Large intestine (tissue), 3 donors: Measurements from ENCODE around the gene PRKAR2B. TPM values are rescaled to one million over a fixed set of nuclear protein-coding genes. Genes with fewer than 3 reads are reported as not detected.
"Not testable (repeated sequence)": the region's sequence is repeated elsewhere in the genome, so short reads cannot be mapped to it uniquely, and the experiment has no call there.

Source experiments
- DNase-seq, 2 donors: peaks; one replicate each; pipeline versions ENCODE4 v3.0.0 to v3.0.0-alpha.2; 2013
- H3K27ac ChIP-seq: one replicate; pipeline ENCODE4 v1.5.1; 2013; ENCODE audit warnings: low read length
- H3K27me3 ChIP-seq: 2 replicates; pipeline ENCODE4 v1.6.1; 2013; ENCODE audit warnings: low read length; ENCODE audit not compliant: control insufficient read depth, insufficient read depth
- H3K36me3 ChIP-seq: 2 replicates; pipeline ENCODE4 v1.6.1; 2013; ENCODE audit warnings: low read length; ENCODE audit not compliant: control insufficient read depth, insufficient read depth
- H3K4me1 ChIP-seq: one replicate; pipeline ENCODE4 v1.6.1; 2013; ENCODE audit warnings: low read length; ENCODE audit not compliant: control insufficient read depth, insufficient read depth
- H3K4me3 ChIP-seq: one replicate; pipeline ENCODE4 v1.5.1; 2013; ENCODE audit warnings: low read length
- H3K9me3 ChIP-seq: one replicate; pipeline ENCODE4 v1.6.1; 2013; ENCODE audit warnings: mild to moderate bottlenecking, low read depth, low read length, moderate library complexity; ENCODE audit not compliant: control insufficient read depth
- WGBS: methylation state at CpG from one replicate; pipeline ENCODE4 v1.1.5; 2013; ENCODE audit warnings: low lambda C conversion rate; ENCODE audit not compliant: insufficient coverage; 5-methylcytosine and 5-hydroxymethylcytosine counted together
- polyA plus RNA-seq: library from polyadenylated mRNA; unstranded; fragments of 120-200 nt; gene quantifications from one replicate; pipeline ENCODE4 v1.2.1, GENCODE V29; 2013

Gene PRKAR2B
- polyA plus RNA-seq, 1 donor, result 16.3 TPM

DNA sequence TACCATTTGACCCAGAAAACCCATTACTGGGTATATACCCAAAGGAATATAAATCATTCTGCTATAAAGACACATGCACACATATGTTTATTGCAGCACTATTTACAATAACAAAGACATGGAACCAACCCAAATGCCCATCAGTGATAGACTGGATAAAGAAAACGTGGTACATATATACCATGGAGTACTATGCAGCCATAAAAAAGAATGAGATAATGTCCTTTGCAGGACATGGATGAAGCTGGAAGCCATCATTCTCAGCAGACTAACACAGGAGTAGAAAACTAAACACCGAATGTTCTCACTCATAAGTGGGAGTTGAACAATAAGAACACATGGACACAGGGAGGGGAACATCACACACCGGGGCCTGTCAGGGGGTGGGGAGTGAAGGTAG is 111.2 kb downstream of the PRKAR2B start:
- H3K36me3 ChIP-seq, H3K9me3 ChIP-seq, H3K4me1 ChIP-seq, H3K27me3 ChIP-seq, H3K27ac ChIP-seq, DNase-seq, H3K4me3 ChIP-seq: not testable (repeated sequence)
- WGBS, result no CpG with 5 or more reads among the region's 3 CpGs

DNA sequence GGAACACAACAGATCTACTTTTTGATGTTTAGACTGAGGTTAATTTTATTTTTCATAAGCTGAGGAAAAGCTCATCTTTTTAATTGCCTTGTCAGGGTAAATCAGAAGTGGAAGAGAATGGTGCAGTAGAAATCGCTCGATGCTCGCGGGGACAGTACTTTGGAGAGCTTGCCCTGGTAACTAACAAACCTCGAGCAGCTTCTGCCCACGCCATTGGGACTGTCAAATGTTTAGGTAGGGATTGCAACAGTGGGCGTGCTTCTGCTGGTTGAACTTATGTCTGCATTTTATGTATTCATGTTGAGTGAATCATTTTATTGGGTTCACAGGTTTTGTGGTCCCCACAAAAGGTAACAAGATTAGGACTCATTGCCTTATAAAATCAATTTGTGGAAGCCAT is 112.6 kb downstream of the PRKAR2B start:
- whole genome bisulfite sequencing, result no CpG with 5 or more reads among the region's 7 CpGs
- no peak for DNase-seq
- H3K4me3 ChIP-seq, result no peak overlapping the region
- no peaks in the 10 kb centered on the region for H3K9me3 ChIP-seq
- no peak overlapping the region for H3K27ac ChIP-seq
- H3K36me3 ChIP-seq, result no peaks in the 10 kb centered on the region
- H3K4me1 ChIP-seq, result no peaks in the 10 kb centered on the region
- no peaks in the 10 kb centered on the region for H3K27me3 ChIP-seq

DNA sequence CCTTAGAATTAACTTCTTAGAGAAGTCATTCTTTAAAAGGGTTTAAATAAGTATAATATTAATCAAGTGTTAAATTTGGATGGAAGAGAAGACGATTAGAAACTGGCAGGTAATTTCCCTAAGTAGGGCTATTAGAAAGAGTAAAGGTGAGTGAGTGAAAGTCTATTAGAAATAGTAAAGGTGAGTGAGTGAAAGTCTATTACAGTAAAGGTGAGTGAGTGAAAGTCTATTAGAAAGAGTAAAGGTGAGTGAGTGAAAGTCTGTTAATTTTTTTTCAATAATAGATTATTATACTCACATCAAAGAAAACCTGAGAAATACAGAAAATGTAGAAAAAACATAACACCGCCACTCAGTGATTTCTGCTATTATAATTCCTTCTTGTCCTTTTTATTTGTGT is 113.5 kb downstream of the PRKAR2B start:
- H3K4me1 ChIP-seq, result no peaks in the 10 kb centered on the region
- 94% methylated on average over 2 of the region's 2 CpGs for WGBS
- no peaks in the 10 kb centered on the region for H3K9me3 ChIP-seq

DNA sequence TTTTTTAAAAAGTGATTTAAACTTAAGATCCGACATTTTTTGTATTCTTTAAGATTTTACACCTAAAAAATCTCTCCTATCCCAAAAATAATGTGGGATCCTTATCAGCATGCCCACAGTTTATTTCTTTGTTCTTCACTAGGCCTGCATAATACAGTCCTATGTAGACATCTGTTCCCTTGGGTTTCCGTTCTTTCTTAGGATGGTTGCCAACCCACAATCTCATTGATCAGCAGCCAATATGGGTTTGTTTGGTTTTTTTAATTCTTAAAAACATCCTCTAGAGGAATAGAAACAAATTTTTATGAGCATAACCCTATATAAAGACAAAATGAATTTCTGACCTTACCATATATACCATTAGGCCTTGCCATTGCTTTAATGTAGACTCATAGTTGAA is 115.9 kb downstream of the PRKAR2B start:
- Histone ChIP-seq H3K27ac (no peak overlapping the region), H3K4me3 (no peak overlapping the region), H3K4me1 (no peaks in the 10 kb centered on the region), H3K27me3 (no peaks in the 10 kb centered on the region), H3K36me3 (no peaks in the 10 kb centered on the region), H3K9me3 (no peaks in the 10 kb centered on the region)
- DNase-seq, result no peak
- 100% methylated on average over 1 of the region's 2 CpGs for WGBS

More for the DNA sequence above, 113.5 kb downstream of the PRKAR2B start:
- no peaks in the 10 kb centered on the region for H3K27me3 ChIP-seq
- no peak overlapping the region for H3K27ac ChIP-seq
- H3K36me3 ChIP-seq, result no peaks in the 10 kb centered on the region
- DNase-seq, result no peak
- H3K4me3 ChIP-seq, result no peak overlapping the region

DNA sequence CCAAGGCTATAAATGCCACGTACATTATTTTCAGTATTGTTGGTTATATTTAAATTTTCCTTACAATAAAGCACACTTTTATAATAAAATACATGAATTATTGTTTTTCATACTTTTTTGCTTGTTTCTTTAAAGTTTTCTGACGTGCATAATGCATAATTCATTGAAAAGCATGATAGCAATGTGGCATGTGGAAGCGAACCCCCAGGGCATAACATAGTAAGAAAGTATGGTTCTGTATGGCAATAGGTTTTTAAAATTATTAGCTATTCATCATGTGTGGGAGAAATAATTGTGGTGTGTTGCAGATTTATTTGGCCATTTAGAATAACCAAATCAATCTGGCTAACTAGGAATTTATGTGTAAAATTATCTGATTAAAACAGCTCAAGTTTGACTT is 116.9 kb downstream of the PRKAR2B start:
- H3K36me3 ChIP-seq, result no peaks in the 10 kb centered on the region
- peaks cover 2% of the 10 kb centered on the region for H3K4me1 ChIP-seq
- WGBS, result 54% methylated on average over 2 of the region's 3 CpGs
- no peak overlapping the region for H3K27ac ChIP-seq
- H3K4me3 ChIP-seq, result no peak overlapping the region
- H3K27me3 ChIP-seq, result no peaks in the 10 kb centered on the region
- no peaks in the 10 kb centered on the region for H3K9me3 ChIP-seq
- no peak for DNase-seq

DNA sequence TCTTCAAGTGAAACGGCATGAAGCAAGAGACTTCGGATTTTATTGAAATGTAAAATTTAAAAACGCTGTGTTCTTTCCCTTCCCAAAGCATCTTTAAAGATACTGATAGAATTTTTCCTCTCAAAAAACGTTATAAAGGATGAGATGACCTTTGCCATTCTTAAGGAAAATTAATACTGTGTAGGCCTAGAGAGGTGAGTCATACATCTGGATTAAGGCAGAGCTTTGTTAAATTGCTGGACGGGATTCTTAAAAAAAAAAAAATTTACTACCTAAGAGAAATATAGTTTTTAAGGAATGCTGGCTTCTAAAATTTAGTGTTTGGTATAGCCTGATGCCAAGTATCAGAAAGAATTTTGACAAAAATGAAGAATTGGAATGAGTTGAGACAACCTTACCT is 118.0 kb downstream of the PRKAR2B start:
- no peak for DNase-seq
- Histone ChIP-seq H3K9me3 (no peaks in the 10 kb centered on the region), H3K27ac (no peak overlapping the region), H3K4me1 (peaks cover 2% of the 10 kb centered on the region), H3K4me3 (no peak overlapping the region), H3K27me3 (no peaks in the 10 kb centered on the region), H3K36me3 (no peaks in the 10 kb centered on the region)
- WGBS, result 100% methylated on average over 3 of the region's 5 CpGs

DNA sequence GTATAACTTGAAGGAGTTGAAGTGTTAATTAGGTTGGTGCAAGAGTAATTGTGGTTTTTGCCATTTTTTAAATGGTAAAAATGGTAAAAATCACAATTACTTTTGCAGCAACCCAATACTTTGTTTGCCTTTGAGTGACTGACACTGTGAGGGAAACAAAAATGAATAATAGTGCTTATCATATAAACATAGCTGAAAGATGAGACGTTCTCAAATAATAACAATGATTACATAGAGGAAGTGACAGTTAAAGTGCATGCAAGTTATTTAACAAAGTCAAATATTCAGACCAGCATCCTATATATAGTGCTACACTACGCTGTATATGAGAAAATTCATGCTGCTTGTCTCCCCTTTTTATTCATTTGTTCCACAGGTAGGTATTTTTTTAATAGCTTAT is 119.6 kb downstream of the PRKAR2B start:
- H3K27me3 ChIP-seq, result no peaks in the 10 kb centered on the region
- no peaks in the 10 kb centered on the region for H3K36me3 ChIP-seq
- H3K27ac ChIP-seq, result no peak overlapping the region
- DNase-seq, result no peak
- H3K9me3 ChIP-seq, result no peaks in the 10 kb centered on the region
- peaks cover 2% of the 10 kb centered on the region for H3K4me1 ChIP-seq
- H3K4me3 ChIP-seq, result no peak overlapping the region
- 70% methylated on average over 2 of the region's 2 CpGs for WGBS

DNA sequence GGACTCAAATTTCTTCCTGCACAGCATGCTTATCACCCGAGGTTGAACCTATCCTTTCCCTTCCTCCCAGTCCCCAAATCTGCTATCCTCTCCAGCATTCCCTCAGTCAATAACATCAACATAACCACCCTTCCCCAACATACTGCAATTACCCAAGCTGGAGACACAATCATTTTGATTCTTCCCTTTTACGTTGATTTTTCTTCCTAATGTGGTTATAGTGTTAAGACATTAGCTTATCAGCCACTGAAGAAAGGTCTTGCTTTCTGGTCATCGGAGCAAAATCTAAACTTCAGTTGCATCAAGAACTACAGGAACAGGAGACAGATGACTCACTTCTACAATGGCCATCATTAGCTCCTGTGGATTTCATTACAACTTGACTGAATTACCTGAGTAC is 120.8 kb downstream of the PRKAR2B start:
- WGBS, result 33% methylated on average over 2 of the region's 3 CpGs
- no peak for DNase-seq
- Histone ChIP-seq H3K36me3 (no peaks in the 10 kb centered on the region), H3K27me3 (no peaks in the 10 kb centered on the region), H3K27ac (peak overlapping the region; percentile 68), H3K4me3 (no peak overlapping the region), H3K9me3 (no peaks in the 10 kb centered on the region), H3K4me1 (peaks cover 2% of the 10 kb centered on the region)

DNA sequence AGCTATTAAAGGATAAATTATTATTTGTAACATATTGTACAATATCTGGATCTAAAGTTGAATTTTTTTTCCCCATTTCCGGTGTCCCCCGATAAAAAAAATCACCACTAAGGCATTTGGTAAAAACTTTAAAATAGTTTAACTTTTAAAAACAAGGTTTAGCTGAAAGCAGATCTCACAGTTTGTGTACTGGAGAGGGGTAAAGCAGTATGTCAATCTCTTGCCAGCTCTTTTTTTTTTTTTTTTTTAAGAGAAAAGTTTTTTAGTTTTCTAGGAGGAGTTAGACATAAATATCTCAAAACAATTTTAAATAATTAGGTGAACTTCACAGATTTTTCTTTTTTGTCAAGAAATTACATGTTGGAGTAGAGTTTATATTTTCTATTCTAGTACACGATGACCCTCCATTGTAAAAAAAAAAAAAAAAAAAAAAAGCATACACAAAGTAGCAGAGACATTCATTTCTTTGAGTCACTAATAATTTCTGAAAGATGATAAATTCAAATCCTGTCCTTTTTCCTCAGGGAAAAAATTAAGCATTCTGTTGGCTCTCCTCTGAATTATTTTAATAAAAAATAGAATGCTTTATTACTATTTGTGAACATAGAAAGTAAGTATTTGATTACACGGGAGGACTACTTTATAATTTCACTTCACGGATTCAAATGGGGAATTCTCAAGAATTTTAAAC is 122.4 kb downstream of the PRKAR2B start:
- Histone ChIP-seq H3K4me1 (peaks cover 5% of the 10 kb centered on the region), H3K27ac (peak overlapping the region; percentile 98), H3K36me3 (peaks cover 5% of the 10 kb centered on the region), H3K4me3 (peak overlapping the region; percentile 60), H3K9me3 (no peaks in the 10 kb centered on the region), H3K27me3 (no peaks in the 10 kb centered on the region)
- DNase-seq, result no peak
- WGBS, result 61% methylated on average over 3 of the region's 5 CpGs

DNA sequence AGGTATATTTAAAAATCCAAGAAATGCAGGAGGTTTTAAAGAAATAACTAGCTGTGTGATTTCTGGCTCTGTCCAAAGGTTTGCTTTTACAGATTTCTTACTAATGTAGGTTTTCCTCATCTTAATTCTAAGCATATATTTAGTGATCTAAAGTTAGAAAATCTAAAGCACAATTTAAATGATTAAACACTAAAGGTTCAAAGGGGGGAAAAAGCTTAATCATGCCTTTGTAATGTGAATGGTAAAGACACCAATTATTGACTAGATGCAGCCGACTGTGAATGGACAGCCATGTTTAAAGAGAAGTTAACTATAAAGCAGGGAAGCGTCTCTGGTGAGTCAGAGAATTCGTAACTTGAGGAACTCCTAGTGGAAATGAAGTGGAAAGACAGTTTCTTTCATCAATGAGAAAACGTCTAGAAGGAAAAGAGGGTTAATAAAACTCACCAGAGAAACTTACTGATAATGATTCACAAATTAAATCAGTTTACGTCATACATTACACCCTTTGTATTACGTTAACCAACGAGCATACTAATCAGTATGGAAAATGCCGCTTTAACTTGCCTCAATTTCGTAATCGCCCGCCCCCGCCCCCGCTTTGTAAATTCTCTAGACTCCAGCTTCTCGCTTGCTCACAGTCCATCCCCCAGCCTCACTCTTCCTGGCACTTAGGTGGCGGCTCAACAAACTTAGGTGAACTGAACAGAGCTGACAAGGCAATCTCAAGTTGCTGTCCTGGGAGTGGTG is 123.2 kb downstream of the PRKAR2B start:
- Histone ChIP-seq H3K4me1 (peaks cover 5% of the 10 kb centered on the region), H3K9me3 (no peaks in the 10 kb centered on the region), H3K27ac (peak overlapping the region; percentile 98), H3K27me3 (no peaks in the 10 kb centered on the region), H3K36me3 (peaks cover 5% of the 10 kb centered on the region), H3K4me3 (peak overlapping the region; percentile 60)
- peak; percentile 74 to 82 for DNase-seq
- 0% methylated on average over 2 of the region's 15 CpGs for WGBS
